DND-41 (cell line): ENCODE results near the gene EXOC6.

Experiments
- EZH2 ChIP-seq: IDR thresholded peaks from 3 replicates; pipeline ENCODE4 v1.6.1; 2012; ENCODE audit warnings: borderline replicate concordance, low read depth, mild to moderate bottlenecking, moderate library complexity, low read length, inconsistent platforms; ENCODE audit not compliant: severe bottlenecking
- TF ChIP-seq, protein P1 (sequence below): IDR thresholded peaks from 2 replicates; pipeline ENCODE4 v1.5.1; 2012; ENCODE audit warnings: borderline replicate concordance, low read length, moderate library complexity, mild to moderate bottlenecking; ENCODE audit not compliant: poor library complexity, severe bottlenecking; ENCODE audit errors: extremely low read depth

DNA sequence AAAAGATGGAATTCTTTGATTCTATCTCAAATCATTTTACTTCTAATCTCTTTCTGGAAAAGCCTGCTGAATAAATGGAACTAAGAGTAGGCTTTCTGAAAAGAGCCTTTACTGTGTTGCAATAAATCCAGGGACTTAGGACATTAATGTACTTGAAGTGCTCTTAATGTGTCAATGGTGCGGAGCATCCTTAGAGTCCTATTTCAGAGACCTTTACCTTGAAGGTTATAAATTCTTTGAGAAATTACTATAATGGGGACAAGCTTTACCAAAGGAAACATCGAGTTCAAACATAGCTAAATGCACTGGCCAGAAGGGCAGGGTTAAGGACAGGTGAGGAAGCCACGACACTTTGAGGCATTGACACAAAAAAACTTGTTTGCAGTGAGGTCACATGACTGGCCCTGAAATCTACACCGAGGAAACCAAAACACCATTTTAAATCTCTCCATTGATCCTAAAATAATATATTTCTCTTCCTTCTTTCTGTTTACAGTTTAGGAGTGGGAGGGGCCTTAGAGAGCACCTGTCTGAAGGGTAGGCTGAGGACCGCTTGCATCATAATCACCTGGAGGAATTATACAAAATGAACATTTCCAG is 48.1 kb upstream of the EXOC6 start:
- TF ChIP-seq, protein P1, sequence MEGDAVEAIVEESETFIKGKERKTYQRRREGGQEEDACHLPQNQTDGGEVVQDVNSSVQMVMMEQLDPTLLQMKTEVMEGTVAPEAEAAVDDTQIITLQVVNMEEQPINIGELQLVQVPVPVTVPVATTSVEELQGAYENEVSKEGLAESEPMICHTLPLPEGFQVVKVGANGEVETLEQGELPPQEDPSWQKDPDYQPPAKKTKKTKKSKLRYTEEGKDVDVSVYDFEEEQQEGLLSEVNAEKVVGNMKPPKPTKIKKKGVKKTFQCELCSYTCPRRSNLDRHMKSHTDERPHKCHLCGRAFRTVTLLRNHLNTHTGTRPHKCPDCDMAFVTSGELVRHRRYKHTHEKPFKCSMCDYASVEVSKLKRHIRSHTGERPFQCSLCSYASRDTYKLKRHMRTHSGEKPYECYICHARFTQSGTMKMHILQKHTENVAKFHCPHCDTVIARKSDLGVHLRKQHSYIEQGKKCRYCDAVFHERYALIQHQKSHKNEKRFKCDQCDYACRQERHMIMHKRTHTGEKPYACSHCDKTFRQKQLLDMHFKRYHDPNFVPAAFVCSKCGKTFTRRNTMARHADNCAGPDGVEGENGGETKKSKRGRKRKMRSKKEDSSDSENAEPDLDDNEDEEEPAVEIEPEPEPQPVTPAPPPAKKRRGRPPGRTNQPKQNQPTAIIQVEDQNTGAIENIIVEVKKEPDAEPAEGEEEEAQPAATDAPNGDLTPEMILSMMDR = no peak
- TF ChIP-seq EZH2 = no peak
